Activated CD8-positive, alpha-beta memory T cell treated with anti-CD3 and anti-CD28 coated beads for 36 hours (primary cell): Measurements from ENCODE around the gene KREMEN1. TPM values are rescaled to one million over a fixed set of nuclear protein-coding genes. Genes with fewer than 3 reads are reported as not detected.

Experiments used
- CTCF ChIA-PET: fragments of 350-600 bp; sonication (Branson Sonifier 250); formaldehyde crosslinking; loops from one replicate; lab custom pipeline; 2021; ENCODE audit warnings: antibody characterized with exemption; lab: Charles Lee
- POLR2A ChIA-PET: fragments of 350-600 bp; sonication (Branson Sonifier 250); formaldehyde crosslinking; loops from one replicate; lab custom pipeline; 2021; ENCODE audit warnings: antibody characterized with exemption; lab: Charles Lee
- total RNA-seq, 2 experiments: library from RNA; stranded (reverse); gene quantifications; one replicate each; pipeline ENCODE4 v1.2.3, GENCODE V29; 2021

The KREMEN1 gene
- total RNA-seq, 2 experiments from 2014 or later, result 0.13 to 0.15 TPM

DNA sequence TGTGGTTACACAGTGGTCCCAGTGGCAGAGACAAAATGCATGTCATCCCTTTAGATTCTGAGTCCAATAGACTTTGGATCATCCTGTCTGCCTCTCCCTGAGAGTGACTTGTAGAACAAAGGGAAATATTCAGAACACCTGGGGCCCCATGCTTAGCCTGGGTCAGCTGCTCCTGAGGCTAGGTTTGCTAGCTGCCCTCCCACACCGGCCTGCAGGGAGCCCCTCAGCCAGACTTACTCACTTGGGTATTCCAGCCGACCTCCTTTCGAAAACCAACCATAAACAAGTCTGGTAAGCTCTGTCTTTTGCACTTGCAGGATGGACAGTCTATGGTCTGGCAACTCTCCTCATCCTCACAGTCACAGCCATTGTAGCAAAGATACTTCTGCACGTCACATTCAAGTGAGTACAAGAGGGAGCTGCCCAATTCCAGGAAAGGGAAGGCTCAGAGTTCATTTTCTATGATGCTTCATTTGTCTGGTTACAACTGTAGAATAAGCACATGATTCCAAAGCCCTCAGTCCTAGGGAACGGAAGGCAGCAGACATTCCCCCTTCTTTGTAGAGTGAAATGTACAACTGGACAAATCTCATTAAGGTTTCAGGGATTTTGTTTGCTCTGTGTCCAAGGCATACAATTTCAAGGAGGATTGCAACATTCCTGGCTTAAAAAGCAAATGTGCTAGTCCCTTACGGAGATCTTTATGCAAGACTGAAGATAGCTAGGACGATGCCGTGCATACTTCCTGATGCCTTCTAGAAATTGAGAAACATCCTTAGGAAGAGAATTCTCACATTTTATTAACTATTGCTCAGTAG lies 67.3 kb downstream of the KREMEN1 start:
- CTCF ChIA-PET, result interaction anchor here (0.5 to 2.1 kb wide), 2 partner anchors 105 to 119 kb away, joined by 3 to 5 read pairs; no protein-coding TSS in a partner anchor
- POLR2A ChIA-PET, result no interaction called here

DNA sequence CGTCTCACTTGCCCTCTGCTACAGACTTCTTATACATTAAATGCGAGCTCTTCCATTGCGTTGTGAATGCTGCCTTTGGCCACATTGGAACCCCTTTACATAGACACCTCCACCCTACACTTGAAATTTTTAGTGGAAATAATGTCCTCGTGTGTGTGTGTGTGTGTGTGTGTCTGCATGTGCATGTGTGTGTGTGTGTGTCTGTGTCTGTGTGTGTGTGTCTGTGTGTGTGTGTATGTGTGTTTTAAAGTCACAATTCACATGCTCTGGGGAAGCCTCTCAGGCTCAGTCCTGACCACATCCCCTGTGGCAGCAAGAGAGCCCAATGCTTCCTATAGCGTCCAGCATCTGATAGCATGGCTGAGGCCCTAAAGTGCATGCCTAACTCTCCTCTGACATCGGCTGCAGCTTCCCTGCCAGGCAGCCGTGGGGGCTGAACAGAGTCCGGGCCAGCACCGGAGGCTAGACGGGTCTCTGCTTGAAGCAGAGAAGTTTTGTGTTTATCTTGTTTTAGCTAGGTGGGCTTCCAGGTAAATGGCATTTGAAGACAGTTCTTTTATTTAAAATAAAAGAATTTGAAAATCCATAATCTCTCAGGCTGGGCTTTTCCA lies 68.3 kb downstream of the KREMEN1 start:
- POLR2A ChIA-PET, result no interaction called here
- CTCF ChIA-PET, result no interaction called here

DNA sequence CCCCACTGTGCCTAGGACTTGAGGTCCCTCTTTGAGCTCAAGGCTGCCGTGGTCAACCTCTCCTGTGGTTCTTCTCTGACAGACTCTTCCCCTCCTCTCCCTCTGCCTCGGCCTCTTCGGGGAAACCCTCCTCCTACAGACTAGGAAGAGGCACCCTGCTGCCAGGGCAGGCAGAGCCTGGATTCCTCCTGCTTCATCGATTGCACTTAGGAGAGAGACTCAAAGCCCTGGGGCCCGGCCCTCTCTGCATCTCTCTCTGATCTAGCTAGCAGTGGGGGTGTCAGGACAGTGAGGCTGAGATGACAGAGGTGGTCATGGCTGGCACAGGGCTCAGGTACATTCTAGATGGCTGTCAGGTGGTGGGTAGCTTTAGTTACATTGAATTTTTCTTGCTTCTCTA lies 69.3 kb downstream of the KREMEN1 start:
- ChIA-PET POLR2A (no interaction called here), CTCF (interaction anchor here (0.6 kb wide), 1 partner anchor 54 kb away, joined by 3 read pairs; no protein-coding TSS in a partner anchor)

DNA sequence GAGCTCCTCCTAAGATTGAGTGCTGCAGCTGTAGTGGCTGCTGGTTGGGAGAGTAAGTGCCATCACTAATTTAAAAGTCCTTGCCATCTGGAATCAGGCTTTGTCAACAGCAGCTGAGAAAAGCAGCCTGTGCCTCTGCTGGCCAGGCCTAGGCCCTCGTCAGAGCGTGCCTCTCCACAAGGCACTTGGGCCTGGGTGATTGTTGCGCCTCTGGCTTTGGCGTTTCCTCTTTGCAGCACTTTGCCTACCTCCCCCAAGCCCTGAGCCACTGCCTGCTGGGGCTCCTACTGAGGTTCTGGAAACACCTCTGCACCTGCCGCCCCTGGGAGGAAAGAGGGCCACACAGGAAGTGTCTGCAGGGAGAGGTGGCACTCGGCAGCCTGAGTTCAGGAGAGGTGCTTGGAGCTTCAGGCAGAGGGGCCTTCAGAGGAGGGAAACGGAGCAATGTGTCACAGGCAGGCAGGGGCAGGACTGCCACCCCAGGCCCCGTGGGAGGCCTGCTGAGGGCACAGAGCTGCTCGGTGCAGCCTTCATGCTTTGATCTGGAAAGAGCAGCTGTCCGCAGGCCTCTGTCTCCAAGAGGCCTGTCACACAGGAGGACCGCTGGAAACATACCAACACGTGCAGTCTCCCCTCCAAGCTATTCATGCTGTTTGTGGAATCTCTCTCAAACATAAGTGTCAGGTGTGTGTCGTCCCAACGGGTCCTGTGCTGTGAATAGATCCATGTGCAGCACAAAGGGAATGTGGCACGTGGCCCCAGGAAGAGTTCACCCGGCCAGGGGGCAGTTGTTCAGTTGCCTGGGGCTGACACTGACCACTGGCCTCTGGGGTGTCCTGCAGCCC lies 71.3 kb downstream of the KREMEN1 start:
- ChIA-PET POLR2A (no interaction called here), CTCF (no interaction called here)

DNA sequence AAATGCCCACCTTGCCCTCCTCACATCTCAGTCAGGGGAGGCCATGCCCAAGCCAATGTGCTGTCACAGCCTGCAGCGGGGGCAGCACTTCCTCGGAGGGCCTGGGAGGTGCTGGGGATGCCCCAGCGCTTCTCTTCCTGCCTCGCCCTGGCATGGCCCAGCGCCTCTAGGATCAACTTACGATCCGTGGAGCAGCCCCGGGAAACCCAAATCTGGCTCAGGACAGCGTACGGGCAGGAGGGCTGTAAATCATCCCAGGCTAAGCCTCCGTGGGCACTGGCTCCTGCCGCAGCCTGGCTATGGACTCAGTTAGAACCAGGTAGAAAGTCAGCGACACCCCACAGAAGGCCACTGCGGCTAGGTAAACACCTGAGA lies 71.9 kb downstream of the KREMEN1 start:
- ChIA-PET CTCF (no interaction called here), POLR2A (no interaction called here)

DNA sequence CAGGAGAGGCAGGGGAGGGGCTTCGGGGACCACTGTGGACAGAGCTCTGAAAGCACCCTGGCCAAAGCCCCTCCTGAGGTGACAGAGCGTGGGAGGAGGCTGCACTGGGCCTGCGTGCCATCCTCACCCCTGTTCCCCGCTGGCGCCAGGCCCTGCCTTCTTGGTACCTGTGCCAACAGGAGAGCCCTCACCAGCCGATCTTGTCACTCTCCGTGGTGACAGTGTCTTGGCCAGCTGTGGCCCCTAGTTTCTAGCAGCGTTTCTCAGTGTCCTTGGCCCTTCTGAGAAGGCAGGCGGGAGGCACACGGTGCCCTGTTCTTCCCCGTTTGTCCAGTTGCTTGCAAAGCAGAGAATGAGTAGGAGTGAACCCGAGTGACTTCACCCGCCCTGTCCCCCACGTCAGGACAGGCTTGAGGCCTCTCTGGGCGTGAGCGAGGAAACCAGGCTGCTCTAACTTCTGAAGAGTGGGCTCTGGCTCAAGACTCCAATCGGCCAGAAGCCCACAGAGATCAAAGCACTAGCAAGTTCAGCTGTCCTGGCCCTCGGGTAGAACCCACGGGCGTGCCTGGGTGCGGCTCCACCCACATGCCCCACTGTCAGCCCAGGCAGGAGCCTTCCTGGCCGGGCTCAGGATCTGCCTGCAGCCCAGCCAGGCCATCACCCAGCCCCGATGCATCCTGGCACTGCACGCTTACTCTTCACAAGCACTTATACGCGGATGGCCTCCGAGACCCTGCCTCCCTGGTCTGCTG lies 72.7 kb downstream of the KREMEN1 start:
- POLR2A ChIA-PET, result no interaction called here
- CTCF ChIA-PET, result no interaction called here

DNA sequence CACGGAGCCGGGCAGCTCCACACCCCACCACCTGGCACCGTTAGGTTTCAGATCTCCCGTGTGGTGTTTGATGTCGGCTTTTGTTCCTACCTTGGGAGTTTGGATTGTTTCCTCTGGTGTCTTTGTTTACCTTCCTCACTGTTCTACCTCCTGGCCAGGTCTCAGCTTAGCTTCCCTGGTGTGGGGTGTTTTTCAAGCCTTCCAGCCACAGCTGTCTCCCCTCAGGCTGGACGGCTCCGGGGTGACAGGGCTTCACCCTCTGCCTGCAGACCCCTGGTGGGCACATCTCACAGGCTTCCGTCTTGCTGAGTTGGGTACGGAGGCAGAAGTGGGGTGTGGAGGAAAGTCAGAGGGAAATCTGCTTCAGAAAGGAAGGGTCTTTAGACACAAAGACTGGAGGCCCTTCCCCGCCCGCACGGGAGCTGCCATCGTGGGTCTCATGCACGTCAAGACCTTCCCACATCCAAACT lies 73.3 kb downstream of the KREMEN1 start:
- ChIA-PET POLR2A (no interaction called here), CTCF (no interaction called here)

DNA sequence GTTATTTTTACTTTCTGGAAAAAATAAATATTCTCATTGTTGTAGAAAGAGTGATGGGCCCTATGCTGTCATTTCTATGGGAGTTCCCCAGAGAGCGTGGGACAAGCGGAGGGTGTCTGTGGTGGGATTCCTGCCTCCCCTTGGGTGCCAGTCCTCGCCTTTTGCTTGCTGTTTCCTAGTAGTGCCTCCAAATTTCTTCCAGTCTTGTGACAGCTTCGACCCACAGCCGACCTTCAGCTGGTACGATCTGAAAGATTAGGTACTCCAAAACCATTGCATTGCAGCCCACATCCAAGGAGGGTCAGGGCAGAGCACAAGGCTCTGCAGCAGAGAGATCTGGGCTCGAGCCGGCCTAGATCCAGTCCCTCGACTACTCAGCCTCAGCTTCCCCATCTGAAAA lies 73.9 kb downstream of the KREMEN1 start:
- CTCF ChIA-PET, result no interaction called here
- POLR2A ChIA-PET, result no interaction called here

DNA sequence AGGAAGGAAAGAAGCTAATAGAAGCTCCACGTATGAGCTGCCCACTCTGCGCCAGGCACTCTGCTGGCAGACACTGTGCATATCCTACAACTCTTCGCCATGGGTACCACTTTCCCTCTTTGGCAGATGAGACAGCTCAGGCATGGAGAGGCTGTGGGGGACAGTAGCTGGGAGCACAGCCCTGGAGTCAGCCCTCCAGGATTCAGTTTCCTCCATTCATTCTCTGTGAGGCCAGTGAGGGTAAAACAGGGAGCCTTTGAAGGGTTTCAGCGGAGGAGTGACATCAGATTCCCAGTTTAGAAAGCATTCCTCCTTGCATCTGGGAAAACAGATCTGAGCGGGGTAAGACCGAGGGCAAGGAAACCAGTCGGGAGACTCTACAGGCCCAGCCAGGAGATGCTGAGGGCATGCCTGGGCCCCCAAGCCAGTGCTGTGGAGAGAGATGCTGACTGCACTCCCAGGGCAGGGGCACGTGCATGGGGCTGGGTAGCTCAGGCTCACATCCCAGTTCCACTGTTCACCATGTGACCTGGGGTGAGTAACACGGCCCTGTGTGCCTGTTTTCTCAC lies 74.6 kb downstream of the KREMEN1 start:
- ChIA-PET CTCF (no interaction called here), POLR2A (interaction anchor here (0.6 kb wide), 1 partner anchor 115 kb away, joined by 3 read pairs; no protein-coding TSS in a partner anchor)

DNA sequence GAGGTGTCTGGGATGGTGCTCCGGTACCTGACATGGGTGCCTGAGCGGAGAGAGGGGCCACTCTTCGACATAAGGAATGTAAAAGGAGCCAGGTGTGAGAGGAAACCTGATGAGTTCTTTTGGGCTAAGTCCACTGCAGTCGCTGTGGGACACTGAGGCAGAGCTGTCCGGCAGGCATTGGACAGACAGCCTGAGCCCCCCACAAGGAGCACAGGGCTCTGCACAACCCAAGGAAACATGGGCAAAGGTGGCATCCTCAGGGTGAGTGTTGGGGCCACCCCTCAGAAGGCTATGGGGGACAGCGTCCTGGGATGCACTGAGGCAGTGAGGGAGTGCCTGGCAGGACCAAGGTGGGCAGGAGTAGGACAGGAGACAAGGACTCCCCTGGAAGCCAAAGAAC lies 75.2 kb downstream of the KREMEN1 start:
- ChIA-PET POLR2A (no interaction called here), CTCF (no interaction called here)

DNA sequence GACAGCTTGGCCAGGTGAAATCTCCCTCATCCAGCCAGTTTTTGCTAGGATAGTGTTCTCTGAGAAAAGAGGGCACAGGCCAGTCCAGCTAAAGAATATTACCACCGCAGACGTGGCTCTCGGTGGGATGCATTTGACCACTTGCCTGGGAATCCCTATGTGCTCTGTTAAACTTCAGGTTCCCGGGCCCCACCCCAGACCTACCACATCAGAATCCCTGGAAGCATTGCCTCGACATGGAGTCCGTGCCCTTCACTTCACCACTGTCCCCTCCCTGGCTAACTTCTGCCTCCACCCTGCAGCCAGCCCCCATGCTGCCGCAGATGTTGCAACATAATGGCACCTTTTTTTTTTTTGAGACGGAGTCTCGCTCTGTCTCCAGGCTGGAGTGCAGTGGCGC lies 76.0 kb downstream of the KREMEN1 start:
- ChIA-PET CTCF (no interaction called here), POLR2A (no interaction called here)

DNA sequence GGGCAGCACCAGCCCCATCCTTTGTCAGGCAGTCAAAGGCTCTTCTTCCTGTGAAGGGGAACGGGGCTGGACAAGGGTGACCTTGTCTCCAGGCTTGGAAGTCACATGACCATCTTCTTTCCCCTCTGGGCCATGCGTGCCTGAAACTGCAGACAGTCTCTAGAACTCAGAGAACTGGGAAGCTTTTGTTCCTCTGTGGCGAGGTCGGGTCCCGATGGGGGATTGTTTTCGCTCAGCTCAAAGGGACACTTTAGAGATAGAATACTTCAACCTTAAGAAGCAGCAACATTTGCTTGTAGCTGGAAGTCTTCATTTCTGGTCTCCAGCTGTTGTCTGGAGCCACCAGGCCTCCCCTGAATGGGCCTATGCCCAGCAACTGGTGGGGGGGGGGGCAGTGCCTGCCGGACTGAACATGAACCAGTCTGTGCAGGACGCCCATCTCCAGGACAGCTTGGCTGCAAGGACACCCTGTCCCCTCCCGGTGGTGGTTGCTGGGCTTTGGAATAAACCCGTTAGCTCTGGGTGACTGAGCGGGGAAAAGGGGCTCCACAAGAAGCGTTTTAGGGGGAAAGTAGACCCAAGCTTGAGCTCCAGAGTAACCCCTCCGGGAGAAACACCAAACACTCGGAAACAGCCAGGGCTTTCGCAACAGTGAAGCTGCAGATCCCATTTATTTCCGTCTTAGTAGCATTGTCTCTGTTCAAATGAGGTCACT lies 77.2 kb downstream of the KREMEN1 start:
- ChIA-PET CTCF (interaction anchor here (1.8 kb wide), 1 partner anchor 21 kb away, joined by 5 read pairs; no protein-coding TSS in a partner anchor), POLR2A (no interaction called here)

DNA sequence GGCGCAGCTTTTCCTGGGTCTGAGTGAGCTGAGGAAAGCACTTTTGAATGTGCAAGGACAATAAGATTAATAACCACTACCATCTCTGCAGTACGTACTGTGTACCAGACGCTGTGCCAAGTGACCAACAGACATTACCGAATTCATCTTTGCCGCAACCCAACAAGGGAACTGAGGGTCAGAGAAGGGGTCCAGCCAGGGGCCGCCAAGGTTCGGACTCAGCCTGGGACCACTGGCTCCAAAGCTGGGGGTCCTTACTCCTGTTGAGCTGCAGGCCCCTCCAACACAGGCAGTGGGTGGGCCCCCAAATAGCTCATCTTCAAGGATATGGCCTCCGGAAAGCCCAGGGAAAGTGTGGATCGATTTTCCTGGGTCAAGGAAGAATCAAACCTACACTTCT lies 77.9 kb downstream of the KREMEN1 start:
- CTCF ChIA-PET, result interaction anchor here (1.8 kb wide), 1 partner anchor 22 kb away, joined by 5 read pairs; no protein-coding TSS in a partner anchor
- POLR2A ChIA-PET, result no interaction called here

DNA sequence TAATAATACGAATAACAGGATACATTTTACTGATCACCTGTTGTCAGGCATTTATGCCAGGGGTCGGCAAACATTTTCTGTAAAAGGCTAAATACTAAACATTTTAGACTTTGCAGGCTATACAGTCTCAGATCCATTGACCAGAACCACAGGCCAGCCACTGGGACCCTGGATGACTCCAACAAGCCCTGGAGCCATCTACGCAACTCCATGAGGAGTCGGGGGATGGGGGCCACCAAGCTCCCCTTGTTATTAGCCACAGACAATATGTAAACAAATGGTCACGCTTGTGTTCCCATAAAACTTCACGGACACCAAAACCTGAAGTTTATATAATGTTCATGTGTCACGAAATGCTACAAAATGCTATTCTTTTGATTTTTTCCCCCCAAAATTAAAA lies 78.5 kb downstream of the KREMEN1 start:
- CTCF ChIA-PET, result interaction anchor here (1.8 kb wide), 1 partner anchor 22 kb away, joined by 5 read pairs; no protein-coding TSS in a partner anchor
- POLR2A ChIA-PET, result no interaction called here

DNA sequence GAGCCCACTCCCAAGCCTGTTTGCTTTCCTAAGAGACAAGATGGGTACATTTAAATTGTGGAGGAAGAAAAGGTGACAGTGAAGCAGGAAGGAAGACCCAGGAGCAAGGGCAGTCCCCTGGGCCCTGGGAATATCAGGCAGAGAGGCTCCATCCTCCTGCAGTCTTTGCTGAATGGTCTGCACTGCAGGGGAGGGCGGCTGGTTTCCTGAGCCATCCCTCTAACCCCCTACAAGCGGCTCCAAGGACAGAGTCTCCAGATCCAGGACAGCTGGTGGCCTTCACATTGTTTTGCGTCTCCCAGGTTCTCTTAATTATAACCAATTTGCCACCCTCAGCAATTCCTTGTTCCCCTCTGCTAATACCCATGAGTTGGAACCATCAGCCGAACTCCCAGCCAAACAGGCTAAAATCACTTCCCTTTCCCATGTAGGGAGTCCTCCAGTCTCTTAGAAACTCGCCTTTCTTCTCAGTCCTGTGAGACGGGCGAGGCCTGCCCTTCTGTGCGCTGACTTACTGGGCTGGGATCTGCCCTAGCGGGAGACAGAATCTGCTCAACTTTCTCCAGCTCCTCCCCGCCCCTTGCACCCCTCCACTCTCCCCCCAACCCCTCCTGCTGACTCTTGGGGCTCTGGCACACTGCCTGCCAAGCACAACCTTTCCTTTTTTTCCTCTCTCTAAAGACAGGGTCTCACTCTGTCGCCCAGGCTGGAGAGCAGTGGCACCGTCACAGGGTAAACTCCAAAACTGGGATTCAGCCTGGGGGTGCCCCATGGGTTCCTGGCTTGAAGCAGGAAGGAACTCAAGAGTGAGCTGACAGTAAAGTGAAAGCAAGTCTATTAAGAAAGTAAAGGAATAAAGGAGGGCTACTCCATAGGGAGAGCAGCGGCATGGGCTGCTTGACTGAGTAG lies 79.5 kb downstream of the KREMEN1 start:
- ChIA-PET POLR2A (no interaction called here), CTCF (interaction anchor here (0.8 kb wide), 1 partner anchor 50 kb away, joined by 3 read pairs; no protein-coding TSS in a partner anchor)

DNA sequence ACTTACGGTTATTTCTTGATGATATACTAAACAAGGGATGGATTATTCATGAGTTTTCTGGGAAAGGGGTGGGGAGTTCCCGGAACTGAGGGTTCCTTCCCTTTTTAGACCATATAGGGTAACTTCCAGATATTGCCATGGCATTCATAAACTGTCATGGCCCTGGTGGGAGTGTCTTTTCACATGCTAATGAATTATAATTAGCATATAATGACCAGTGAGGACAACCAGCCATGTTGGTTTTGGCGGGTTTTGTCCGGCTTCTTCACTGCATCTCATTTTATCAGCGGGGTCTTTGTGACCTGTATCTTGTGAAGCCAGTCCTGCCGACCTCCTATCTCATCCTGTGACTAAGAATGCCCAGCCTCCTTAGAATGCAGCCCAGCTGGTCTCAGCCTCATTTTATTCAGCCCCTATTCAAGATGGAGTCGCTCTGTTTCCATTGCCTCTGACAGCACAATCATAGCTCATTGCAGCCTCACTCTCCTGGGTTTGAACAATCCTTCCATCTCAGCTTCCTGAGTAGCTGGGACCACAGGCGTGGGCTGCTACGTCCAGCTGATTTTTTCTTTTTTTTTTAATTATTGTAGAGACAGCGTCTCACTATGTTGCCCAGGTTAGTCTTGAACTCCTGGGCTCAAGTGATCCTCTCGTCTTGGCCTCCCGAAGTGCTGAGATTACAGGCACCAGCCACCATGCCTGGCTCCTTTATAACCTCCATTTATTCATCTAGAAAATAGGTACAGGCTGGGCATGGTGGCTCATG lies 80.3 kb downstream of the KREMEN1 start:
- CTCF ChIA-PET, result interaction anchor here (0.8 to 1.2 kb wide), 2 partner anchors 49 to 92 kb away, joined by 3 to 4 read pairs; no protein-coding TSS in a partner anchor
- POLR2A ChIA-PET, result no interaction called here
